ENCODE results near the gene DMD.

DMD gene

DNA sequence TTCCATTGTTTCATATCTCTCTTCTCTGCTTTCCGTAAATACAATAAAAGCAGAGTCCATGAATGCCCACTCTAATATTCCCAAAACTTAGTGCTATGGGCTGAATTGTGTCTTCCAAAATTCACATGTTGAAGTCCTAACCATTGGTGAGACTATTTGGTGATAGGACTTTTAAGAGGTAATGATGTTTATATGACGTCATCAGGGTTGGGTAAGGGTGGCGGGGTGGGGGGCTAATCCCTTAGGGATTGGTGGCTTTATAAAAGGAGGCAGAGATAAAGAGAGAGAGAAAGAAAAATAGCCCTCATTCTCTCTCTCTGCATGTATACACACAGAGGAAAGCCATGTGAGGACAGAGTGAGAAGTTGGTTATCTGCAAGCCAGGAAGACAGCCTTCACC is 722.2 kb downstream of the DMD start:
- H3K27ac ChIP-seq, result no peak overlapping the region
- TF ChIP-seq, protein P1, sequence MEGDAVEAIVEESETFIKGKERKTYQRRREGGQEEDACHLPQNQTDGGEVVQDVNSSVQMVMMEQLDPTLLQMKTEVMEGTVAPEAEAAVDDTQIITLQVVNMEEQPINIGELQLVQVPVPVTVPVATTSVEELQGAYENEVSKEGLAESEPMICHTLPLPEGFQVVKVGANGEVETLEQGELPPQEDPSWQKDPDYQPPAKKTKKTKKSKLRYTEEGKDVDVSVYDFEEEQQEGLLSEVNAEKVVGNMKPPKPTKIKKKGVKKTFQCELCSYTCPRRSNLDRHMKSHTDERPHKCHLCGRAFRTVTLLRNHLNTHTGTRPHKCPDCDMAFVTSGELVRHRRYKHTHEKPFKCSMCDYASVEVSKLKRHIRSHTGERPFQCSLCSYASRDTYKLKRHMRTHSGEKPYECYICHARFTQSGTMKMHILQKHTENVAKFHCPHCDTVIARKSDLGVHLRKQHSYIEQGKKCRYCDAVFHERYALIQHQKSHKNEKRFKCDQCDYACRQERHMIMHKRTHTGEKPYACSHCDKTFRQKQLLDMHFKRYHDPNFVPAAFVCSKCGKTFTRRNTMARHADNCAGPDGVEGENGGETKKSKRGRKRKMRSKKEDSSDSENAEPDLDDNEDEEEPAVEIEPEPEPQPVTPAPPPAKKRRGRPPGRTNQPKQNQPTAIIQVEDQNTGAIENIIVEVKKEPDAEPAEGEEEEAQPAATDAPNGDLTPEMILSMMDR (conservative IDR thresholded peaks at IDR 0.05), result no peak
- TF ChIP-seq ZFX (IDR thresholded peaks at IDR 0.05), result no peak

DNA sequence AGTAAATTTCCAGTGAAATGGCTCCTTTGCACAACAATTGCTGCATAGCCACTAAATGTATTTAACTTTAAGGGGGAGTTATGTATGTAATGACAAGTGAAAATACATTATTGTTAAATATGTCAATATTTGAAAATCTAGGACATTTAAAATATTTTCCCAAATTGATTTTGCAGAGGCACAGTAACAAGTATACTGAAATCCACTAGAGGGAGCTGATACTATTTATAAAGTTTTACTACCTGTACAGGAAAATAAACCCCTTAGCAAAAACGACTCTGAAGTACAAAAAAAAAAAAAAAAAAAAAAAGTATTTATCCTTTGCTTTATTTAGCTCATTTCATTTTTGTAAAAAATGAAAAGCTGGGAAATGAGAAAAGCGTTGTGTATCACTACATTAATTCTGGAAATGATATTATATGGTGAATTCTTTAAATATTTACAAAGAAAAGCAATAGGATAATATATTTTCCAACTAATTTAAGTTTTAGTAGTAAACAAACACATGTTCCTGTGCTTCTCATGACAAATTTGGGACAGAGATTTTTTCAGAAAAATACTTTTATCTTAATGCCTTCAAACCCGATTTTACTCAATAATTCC is 727.7 kb downstream of the DMD start:
- TF ChIP-seq ZFX (IDR thresholded peaks at IDR 0.05), result no peak
- TF ChIP-seq, protein P1 (conservative IDR thresholded peaks at IDR 0.05), result peak; percentile 45

DNA sequence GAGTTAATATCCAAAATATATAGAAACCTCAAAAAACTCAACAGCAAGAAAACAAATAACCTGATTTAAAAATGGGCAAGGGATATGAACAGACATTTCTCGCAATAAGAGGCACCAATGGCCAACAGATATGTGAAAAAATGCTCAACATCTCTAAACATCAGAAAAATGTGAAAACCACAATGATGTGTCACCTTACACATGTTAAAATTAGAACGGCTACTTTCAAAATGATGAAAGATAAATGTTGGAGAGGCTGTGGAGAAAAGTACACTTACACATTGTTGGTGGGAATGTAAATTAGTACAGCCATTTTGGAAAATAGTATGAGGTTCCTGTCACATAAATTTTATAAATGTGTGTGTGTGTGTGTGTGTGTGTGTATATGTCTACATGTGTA is 731.3 kb downstream of the DMD start:
- H3K27ac ChIP-seq, result no peak overlapping the region
- TF ChIP-seq ZFX (IDR thresholded peaks at IDR 0.05), result no peak
- TF ChIP-seq, protein P1 (conservative IDR thresholded peaks at IDR 0.05), result no peak

More for the DNA sequence above, 727.7 kb downstream of the DMD start:
- no peak overlapping the region for H3K27ac ChIP-seq

DNA sequence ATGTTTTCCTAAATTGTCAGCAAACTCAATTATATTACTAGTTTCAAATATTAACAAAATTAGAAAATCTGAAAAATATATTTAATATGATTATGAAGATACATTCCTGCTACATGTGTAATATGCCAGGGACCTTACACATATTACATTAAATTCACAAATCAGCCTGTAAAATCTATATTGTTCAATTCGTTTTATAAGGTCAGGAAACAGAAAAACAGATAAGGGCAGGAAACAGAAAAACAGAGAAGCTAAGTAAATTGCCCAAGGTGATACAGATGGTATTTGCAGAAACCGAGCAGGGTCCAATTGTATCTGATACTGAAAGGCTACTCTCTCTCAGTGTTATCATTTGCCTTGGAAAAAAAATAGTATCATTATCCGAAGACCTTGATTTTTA is 739.0 kb downstream of the DMD start:
- no peak for TF ChIP-seq ZFX (IDR thresholded peaks at IDR 0.05)
- TF ChIP-seq, protein P1 (conservative IDR thresholded peaks at IDR 0.05), result no peak
- no peak overlapping the region for H3K27ac ChIP-seq

DNA sequence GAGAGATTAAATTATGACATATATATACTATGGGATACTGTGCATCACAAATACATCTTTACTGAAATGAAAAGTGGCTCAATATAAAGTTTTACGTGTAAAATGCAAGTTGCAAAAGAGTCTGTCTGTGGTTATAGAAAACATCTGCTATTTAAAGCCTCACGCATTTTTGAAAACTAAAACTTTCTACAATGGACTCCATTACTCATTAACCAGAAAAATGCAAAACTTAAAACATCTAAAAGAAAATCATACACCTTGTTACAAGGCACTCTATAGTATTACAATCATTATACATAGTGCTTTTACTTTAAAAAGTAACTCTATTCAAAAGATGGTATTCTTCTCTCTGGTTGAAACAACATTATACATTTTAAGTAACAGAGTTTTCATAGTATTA is 755.6 kb downstream of the DMD start:
- no peak overlapping the region for H3K27ac ChIP-seq
- TF ChIP-seq, protein P1 (conservative IDR thresholded peaks at IDR 0.05), result no peak
- no peak for TF ChIP-seq ZFX (IDR thresholded peaks at IDR 0.05)

DNA sequence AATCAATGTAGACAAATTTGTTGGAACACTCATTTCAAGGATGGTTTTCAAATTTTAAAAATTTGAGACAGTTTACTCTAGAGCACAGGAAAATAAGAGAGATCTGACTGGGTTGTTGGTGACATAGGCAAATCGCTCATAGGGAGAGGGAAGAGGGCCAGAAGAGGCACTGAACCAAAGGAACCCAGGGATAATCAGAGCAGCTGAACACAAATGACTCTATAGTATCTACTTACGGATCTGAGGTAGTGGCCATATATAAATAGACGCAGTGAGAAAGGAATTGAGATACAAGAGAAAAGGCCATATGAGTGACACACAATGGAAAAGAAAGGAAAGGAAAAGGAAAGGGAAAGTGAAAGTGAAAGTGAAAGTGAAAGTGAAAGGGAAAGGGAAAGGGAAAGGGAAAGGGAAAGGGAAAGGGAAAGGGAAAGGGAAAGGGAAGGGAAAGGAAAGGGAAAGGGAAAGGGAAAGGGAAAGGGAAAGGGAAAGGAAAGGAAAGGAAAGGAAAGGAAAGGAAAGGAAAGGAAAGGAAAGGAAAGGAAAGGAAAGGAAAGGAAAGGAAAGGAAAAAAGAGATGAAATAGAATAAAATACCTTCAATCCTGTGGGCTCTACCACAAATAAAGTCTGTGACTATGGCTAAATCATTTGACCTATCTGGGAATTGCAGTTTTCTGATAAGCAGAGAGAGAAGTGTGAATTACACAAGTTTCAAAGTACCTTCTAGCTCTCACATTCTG is 759.2 kb downstream of the DMD start:
- H3K27ac ChIP-seq, result no peak overlapping the region

DNA sequence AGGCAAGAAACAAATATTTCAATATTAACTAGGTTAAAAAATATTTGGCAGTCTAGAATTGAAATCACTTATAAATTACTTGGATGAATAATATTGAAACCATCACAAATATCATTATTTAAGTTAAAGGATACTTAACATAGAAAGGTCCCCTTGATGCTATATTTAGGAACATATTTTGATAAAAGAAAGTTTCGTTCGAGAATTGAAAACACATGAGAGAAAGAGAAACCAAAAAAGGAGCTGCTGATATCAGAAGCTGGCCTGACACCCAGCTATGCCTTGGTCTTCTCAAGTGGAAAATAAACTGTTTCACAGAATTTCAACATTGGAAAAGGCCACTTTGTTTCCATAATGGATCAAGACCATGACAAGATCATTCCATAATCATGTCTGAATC is 762.4 kb downstream of the DMD start:
- no peak overlapping the region for H3K27ac ChIP-seq
- TF ChIP-seq, protein P1 (conservative IDR thresholded peaks at IDR 0.05), result no peak
- no peak for TF ChIP-seq ZFX (IDR thresholded peaks at IDR 0.05)

More for the DNA sequence above, 759.2 kb downstream of the DMD start:
- TF ChIP-seq ZFX (IDR thresholded peaks at IDR 0.05), result no peak
- TF ChIP-seq, protein P1 (conservative IDR thresholded peaks at IDR 0.05), result no peak

Measured in C4-2B (cell line).